ENCODE results near the gene CAPN6.

CAPN6 gene, protein sequence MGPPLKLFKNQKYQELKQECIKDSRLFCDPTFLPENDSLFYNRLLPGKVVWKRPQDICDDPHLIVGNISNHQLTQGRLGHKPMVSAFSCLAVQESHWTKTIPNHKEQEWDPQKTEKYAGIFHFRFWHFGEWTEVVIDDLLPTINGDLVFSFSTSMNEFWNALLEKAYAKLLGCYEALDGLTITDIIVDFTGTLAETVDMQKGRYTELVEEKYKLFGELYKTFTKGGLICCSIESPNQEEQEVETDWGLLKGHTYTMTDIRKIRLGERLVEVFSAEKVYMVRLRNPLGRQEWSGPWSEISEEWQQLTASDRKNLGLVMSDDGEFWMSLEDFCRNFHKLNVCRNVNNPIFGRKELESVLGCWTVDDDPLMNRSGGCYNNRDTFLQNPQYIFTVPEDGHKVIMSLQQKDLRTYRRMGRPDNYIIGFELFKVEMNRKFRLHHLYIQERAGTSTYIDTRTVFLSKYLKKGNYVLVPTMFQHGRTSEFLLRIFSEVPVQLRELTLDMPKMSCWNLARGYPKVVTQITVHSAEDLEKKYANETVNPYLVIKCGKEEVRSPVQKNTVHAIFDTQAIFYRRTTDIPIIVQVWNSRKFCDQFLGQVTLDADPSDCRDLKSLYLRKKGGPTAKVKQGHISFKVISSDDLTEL

GRCh38 chrX:111270339-111270738 is at the start of gene CAPN6:
CAPN6 (minus strand) TSS chrX:111270483; CDS start chrX:111263936, 6,547 bp downstream.
- DNase-seq, result no peak

DNA sequence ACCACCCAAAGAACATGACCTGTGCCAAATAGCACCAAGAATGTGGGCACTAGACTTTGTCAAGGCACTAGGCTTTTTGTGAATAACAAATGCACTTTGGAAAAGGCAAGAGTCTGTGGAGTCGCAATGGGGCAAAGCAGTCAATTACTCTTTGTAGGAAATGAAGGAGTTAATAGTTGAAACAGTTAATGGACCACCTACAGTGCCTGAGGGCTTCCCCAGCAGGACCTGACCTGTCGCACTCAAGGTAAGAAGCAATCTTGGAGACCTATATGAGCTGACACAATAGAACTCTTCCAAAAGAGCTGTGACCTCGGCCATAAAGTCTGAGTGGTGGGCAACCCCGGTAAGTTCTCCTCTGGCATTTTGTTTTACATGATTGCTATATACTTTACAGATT is 49.2 kb upstream of the CAPN6 start:
- no peak for DNase-seq

DNA sequence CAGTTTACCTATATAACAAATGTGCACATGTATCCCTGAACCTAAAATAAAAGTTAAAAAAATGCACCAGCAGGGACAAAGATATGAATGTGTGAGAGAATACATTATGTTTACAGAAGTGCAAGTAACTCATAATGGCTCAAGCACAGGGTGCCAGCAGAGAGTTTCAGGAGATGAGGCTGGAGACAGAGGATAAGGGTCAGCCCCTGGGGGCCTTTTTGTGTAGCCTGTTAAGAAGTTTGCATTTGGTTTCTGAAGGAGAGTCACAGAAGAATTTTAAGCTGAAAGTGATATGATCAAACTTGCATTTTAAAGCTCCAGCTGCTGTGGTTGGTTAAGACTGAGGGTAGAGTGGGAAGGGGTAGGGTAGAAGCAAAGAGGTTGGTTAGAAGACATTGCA is 48.6 kb upstream of the CAPN6 start:
- no peak for DNase-seq

DNA sequence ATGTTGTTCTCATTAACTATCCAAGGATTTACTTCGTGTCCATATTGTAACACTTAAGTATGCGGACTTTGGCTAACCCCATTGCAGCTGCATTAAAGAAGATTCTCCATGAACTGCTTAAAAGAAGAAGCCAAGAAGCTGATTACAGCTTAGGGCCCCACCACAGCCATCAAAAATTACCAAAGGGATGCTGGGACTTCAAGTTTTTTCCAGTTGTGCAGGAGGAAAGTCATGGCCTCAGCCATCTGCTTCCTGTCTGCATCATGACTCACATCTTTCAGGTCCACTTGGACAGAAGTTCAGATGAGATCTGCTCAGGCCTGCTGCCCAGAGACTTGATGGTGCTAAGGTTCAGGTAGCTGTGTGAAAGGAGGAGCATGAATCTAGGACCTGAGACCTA is 38.8 kb upstream of the CAPN6 start:
- no peak for DNase-seq

DNA sequence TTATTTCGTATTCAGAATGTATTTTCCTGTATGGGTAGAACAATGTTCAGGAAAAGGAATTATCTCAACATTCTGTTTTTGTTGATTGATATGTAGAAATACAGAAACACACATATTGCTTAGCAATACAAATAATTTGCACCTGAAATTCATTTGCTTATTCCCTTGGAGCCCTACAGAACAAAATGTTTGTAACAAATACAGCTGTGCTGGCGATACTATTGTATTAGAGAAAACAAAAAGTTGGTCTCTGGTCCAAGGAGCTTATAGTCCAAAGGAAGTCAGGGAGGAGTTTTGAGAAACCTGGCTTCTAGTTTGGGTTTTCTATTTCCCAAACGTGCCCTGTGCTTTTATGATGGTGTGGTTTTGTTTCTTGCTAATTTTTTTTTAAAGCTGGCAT is 37.8 kb upstream of the CAPN6 start:
- DNase-seq, result no peak

- no peak for DNase-seq
Measured at GRCh38 chrX:111302284-111302683, 32.0 kb upstream of the CAPN6 start.

- DNase-seq, result no peak
Measured at GRCh38 chrX:111288841-111289240, 18.6 kb upstream of the CAPN6 start.

DNA sequence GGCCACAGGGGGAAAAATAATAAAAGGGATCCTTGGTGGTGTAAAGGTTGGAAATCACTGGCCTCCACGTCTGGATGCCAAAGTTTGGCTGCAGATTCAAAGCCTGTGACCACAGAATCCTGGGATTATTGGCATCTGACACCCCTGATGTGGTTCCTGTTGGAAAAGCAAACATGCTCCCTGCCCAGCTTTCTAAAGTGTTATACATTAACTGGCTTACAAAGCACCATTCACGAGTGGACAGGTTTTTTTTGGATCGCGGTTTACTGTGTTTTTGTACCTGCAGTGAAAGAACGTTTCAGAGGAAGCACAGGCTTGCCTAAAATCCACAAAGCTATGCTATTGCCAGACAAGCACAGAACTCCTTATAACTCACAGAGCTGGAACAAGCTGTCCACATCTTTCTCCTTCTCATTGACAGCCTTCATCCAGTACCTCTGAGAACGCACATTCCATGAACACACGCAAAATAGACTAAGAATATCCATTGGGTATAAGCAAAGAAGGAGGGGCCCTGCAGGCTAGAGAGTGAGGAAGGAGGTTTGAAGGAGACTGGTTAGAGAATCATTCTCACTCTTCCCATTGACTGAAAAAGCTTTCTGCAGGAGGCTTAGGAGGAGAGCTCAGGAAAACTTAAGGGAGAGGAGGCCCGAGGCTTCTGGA is 14.5 kb upstream of the CAPN6 start:
- DNase-seq, result no peak

DNA sequence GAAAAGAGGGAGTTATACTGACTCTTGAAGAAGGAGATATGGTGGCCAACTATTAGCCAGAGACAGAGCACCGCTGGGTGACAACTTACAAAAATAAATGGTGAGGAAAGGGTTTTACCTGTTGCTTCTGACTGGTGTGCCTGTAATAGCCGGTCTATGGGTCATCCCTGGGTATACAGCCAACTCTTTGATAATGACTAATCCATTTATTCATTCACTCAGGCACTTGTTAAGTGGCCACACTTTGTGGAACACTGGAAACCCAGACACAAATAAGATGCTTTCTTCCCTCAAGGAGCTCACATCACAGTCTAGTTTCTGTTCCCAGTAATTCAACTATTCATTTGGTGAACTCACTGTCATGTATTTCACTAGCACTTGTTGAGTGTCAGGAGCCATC is 13.2 kb upstream of the CAPN6 start:
- no peak for DNase-seq

GRCh38 chrX:111282991-111283390 is 12.7 kb upstream of the CAPN6 start:
- DNase-seq, result no peak

DNA sequence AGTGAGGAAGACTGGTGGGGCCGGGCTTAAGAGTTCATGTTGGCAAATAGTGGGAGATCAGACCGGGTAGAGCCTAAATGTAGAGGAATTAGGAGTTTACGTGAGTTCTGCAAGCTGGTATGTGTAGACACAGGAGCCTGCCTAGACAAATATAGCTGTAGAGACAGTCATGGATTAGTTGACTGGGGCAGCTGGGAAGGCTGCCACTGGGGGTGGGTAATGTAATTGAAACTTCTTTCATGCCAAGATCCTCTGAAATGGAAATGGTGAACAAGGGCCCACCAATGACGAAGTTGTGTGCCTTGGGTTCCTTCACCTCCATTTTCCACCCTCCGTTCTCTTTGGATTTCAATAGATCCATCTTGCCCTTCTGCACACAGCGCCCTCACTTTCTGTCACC is 11.9 kb upstream of the CAPN6 start:
- no peak for DNase-seq

DNA sequence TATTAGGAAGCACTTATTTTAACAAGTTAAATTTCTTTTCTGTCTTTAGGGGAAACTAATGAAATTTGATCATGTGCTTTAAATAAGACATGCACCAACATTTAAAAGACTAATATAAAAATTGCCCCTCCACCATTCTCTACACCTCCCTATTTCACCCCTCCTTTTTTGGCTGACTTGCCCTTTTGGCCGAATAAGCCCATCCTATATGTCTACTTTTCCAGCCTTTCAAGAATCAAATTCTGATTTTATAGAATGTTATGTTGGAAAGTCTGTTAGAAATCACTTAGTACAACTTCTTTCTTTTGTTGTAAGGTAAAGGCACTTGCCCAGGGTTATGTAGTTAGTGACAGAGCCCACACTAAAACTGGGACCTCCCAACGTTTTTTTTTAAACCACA is 1.8 kb downstream of the CAPN6 start:
- DNase-seq, result no peak

- DNase-seq, result no peak
Measured at GRCh38 chrX:111265486-111265885, 4.8 kb downstream of the CAPN6 start.

GRCh38 chrX:111264385-111264784 is 5.9 kb downstream of the CAPN6 start:
- no peak for DNase-seq

GRCh38 chrX:111262086-111262485 is 8.2 kb downstream of the CAPN6 start:
- no peak for DNase-seq

GRCh38 chrX:111260451-111260850 is 9.8 kb downstream of the CAPN6 start:
- no peak for DNase-seq

DNA sequence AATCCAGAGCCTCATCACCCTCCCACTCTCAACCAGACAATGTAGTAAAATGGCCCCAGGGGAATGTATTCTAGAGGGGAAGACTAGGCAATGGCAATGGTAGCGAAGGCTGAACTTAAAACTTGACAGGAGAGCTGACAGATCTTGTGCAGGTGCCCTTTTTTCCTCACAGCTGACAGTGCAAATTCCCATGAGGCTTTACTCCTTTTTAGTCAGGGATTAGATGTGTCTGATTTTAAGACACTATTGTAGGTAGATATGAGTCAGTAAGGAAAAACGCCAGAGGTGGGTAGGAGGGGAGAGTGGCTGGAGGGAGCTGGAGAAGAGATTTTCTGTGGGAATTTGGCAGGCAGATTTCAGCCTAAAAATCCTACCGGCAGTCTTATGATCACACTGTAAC is 10.7 kb downstream of the CAPN6 start:
- no peak for DNase-seq

DNA sequence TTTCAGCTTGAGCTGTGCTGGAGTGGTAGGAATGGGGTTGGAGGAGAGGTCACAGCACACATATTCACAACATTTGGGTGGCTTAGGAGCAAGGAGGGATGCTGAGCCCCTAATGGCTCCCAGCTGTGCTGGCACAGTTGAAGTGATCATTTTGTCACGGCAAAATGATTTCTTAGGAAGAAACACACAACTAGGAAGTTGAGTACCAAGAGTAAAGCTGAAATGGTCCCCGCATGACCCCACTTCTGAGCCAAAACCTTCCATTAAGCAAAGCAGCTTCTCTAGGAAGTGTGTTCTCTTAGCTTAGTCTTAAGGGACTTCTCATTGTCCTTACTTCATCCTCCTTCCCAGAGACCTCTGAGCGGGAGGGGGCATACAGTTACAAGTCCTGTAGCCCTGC is 12.6 kb downstream of the CAPN6 start:
- DNase-seq, result no peak

DNA sequence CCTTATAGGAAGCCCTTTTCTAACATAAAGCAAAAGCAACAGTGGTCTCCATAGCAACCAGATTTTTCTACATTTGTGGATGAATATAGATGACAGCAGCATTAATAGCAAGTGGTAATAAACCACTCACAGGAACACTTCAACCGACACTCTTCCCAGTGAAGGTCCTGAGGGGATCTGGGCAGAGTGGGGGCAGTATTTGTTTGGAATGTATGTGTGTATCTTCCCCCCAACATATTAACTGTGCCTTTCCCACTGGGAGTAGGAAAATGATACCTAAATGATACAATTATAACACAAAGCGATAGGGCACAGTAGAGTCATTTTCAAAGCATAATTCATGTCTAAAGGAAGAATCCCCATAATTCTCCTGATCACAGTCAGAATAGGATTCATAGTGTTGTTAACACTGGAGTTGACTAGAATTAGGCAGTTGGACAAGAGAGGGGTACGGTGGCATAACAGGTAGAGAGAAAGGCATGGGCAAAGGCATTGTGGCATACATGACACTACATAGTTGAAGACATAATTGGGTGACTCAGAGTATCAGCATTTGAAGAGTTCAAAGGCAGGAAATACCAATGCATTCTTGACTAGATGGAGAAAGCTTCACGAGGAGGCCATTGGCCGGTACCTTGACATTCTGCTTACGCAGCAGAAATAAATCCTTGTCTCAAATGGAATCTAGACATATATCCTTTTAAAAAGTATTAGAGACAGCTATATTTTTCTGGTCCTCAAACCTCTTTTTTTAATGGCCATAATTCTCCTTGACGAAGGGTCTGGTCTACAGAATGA is 15.2 kb downstream of the CAPN6 start:
- no peak for DNase-seq

DNA sequence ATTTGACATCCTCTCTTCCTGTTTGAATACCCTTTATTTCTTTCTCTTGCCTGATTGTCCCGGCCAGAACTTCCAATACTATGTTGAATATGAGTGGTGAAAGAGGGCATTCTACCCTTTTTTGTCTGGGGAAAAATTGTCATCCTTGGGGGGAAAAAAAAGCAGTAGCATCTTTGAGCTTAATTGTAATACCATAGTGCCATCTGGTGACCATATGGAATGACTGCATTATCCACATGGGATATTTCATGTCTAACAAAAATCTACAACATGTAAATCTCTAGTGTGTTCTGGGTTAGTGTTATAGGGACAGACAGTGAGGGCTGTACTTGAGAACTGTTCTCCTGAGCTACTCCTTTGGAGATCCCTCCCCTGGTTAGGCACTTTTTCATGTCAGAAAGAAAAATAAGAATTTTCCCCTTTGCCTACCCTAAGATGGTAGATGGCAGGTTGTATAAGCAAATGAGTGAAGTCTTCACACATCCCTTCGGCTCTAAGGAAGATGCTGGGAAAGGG is 26.0 kb downstream of the CAPN6 start:
- DNase-seq, result no peak

DNA sequence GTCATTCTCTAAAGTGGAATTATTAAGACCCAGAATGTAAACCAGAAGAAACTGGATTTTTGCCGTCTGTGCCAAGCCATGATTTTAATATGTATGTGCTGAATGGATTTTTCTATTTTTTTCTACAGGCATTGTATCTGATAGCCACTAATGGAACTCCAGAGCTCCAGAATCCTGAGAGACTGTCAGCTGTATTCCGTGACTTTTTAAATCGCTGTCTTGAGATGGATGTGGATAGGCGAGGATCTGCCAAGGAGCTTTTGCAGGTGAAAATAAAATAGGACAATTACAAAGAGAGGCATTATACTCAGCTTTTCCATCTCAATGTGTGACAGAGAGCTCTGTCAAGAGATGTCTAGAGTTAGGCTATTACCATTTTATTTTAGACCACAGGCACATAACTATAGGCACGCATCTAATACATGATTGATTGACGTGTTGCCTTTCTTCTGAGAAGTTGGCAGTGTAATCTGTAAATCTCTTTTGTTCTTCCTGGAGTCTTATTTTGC is 53.9 kb downstream of the CAPN6 start:
- no peak for DNase-seq

DNA sequence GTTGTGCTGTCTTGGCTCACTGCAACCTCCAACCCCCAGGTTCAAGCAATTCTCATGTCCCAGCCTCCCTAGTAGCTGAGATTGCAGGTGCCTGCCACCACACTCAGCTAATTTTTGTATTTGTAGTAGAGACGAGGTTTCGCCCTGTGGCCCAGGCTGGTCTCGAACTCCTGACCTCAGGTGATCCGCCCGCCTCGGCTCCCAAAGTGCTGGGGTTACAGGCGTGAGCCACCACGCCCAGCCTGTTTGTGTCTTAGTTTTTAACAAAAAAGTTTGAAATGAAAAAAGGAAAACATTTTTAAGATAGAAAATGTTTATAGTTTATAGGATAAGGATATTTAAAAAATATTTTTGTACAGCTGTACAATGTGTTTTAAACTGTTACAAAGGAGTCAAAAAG is 62.4 kb downstream of the CAPN6 start:
- DNase-seq, result no peak

- no peak for DNase-seq
Measured at GRCh38 chrX:111200327-111200726, 70.0 kb downstream of the CAPN6 start.

Data from KG1 (cell line).